DMS53 (cell line): ENCODE data around the gene SMIM10.
"Not testable (repeated sequence)": the region's sequence is repeated elsewhere in the genome, so short reads cannot be mapped to it uniquely, and the experiment has no call there.

Experiments used
- DNase-seq: peaks from one replicate; lab custom pipeline; 2025; lab: John Stamatoyannopoulos, UW

The SMIM10 gene

DNA sequence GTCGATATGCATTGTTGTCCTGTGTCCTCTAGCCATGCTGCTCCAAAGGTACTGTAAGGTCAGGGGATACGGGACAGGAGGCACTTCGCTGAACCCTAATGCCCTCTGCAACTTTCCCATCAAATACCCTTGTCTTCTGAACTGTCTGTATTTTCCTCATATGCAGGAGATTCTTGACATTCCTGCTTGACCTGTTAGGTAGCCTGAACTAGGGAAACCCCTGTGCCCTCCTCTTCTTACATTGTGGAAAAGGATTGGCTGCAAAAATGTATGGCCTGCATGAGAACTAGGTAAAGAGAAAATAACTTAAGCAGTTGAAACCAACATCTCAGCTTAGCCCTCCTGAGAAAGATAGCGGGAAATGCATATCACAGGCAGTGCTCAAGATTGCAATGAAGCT, 20.1 kb downstream of the SMIM10 start:
- peak; percentile 5 for DNase-seq

DNA sequence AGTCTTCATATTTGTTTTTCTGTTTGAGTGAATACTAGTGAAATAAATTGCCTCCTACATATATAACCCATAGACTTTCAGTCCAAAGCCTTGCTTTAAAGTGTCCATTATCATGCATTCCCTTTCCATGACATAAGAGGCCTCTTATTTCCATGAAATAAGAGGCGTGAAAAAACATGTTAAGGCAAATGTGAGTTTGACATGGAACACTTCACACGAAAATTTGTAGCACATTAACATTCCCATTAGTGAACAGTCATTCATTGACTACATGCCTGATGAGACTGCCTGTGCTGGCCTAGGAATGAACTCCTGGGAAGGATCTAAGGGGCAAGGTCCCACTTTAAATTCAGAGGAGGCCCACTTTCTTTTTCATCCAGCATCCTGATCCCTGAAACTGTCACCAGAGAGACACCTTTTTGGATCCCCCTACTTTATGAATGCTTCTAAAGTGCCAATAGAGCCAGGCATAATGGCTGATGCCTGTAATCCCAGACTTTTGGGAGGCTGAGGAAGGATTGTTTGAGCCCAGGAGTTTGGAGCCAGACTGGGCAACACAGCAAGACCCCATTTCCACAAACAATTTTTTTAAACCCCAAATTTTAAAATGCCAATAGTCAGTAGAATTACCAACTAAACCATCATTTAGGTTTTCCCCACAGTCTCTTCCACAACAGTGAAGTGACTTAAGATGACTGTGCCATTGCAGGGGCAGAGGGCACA, 24.9 kb downstream of the SMIM10 start:
- DNase-seq = no peak

DNA sequence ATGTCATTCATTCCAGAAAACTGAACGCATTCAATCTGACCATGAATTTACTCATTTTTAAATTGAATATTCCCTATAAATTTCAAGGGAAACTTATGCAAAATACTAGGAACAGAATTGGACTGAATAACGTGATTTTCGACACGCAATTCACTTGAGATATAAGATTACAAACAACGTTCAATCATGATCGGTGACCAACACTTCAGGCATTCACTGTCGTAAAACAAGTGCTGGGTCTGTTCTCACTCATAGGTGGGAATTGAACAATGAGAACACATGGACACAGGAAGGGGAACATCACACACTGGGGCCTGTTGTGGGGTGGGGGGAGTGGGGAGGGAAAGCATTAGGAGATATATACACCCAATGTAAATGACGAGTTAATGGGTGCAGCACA, 29.1 kb downstream of the SMIM10 start:
- not testable (repeated sequence) for DNase-seq

DNA sequence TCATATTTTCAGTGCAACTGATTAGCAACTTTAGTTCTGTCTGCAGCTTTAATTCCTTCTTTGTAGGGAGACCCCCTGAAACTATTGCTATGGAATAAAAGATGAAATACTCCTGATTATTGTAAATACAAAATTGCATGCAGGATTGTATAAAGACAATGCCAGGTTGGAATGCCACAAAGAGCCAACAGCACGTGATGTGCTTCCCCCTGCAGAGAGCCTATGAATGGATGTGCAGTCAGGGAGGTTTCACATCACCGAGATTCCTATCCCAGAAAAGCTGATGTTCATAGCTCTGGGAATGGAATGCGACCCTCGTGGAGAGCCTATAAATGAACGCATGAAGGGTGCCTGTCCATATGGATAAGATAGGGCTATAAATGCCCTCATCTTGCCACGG, 33.0 kb downstream of the SMIM10 start:
- not testable (repeated sequence) for DNase-seq

DNA sequence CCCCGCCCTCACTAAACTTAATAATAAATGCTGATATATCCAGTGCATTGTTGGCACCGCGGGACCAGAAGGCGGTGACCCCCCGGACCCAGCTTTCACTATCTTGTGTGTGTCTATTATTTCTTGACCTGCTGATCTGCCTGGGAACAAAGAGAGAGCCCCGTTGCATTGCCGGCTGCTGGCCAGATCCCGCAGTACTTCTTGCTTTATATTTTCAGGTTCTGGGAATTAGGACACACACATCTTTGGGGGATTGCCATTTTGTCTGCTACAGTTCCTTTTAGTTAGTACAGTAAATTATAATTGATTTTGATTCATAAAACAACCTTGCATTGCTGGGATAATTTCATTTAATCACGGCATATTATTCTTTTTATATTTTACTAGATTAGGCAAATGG, 33.7 kb downstream of the SMIM10 start:
- DNase-seq = no peak

DNA sequence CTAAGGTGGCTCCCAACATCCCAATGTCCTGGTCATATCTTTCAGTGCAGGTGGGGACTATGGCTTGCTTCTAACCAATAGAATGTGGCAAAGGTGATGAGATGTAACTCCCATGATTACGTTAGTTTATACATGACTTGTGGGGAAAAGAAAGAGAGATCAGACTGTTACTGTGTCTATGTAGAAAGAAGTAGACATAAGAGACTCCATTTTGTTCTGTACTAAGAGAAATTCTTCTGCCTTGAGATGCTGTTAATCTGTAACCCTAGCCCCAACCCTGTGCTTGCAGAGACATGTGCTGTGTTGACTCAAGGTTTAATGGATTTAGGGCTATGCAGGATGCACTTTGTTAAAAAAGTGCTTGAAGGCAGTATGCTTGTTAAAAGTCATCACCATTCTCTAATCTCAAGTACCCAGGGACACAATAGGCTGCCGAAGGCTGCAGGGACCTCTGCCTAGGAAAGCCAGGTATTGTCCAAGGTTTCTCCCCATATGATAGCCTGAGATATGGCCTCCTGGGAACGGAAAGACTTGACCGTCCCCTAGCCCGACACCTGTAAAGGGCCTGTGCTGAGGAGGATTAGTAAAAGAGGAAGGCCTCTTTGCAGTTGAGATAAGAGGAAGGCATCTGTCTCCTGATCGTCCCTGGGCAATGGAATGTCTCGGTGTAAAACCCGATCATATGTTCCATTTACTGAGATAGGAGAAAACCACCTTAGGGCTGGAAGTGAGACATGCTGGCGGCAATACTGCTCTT, 39.6 kb downstream of the SMIM10 start:
- peak; percentile 63 for DNase-seq

DNA sequence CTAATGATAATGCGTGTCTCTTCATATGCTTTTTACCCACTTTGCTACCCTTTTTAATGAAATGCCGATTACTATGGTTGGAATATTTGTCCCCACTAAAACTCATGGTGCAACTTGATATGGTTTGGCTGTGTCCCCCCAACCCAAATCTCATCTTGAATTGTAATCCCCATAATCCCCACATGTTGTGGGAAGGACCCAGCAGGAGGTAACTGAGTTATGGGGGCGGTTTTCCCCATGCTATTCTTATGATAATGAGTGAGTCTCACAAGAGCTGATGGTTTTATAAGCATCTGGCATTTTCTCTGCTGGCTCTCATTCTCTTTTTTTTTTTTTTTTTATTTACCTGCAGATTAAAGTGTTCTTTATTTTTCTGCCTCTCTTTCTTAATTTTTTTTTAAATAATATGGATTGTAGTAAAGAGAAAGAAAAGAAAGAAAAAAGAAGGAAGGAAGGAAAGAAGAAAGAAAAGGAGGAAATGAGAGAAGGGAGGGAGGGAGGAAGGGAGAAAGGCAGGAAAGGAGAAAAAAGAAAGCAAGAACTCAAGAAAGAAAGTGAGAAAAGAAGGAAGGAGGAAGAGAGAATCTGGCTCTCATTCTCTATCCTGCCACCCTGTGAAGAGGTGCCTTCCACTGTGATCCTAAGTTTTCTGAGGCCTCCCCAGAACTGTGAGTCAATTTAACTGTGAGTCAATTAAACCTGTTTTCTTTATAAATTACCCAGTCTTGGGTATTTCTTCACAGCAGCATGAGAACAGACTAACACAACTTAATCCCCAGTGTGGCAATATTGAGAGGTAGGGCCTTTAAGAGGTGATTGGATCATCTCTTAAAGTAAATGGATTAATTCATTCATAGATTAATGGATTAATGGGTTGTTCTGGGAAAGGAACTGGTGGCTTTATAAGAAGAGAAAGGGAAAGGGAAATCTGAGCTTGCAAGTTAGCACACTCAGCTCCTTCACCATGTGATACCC, 50.6 kb downstream of the SMIM10 start:
- DNase-seq = not testable (repeated sequence)
